ENCODE measurements around the gene PXYLP1.

The PXYLP1 gene

GRCh38 chr3:141262308-141262705, 30.7 kb downstream of the PXYLP1 start:
- Histone ChIP-seq H3K36me3 (ENCODE audit: insufficient read depth, low read length) (peaks cover 59% of the 10 kb centered on the region; the same call in 1 of the 2 replicates), H3K4me3 (ENCODE audit: low read length, poor library complexity, severe bottlenecking) (no peak overlapping the region), H3K9me3 (ENCODE audit: insufficient read depth, low read depth, low read length) (no peaks in the 10 kb centered on the region), H3K79me2 (ENCODE audit: insufficient read depth, low read length) (peaks cover 12% of the 10 kb centered on the region; the same call in 1 of the 2 replicates), H2AFZ (ENCODE audit: low read length) (no peak overlapping the region), H3K9ac (ENCODE audit: low read depth, low read length, poor library complexity, severe bottlenecking) (no peak overlapping the region), H3K27me3 (ENCODE audit: insufficient read depth, low read length, poor library complexity, severe bottlenecking) (no peaks in the 10 kb centered on the region), H3F3A (ENCODE audit: low read depth) (no peaks in the 10 kb centered on the region), H4K20me1 (ENCODE audit: insufficient read depth, low read length, poor library complexity, severe bottlenecking) (no peaks in the 10 kb centered on the region), H3K4me2 (ENCODE audit: low read depth, low read length, poor library complexity, severe bottlenecking) (no peak overlapping the region), H3K4me1 (ENCODE audit: insufficient read depth, low read length, poor library complexity, severe bottlenecking) (peaks cover 18% of the 10 kb centered on the region), H3K9me2 (replicated peaks; ENCODE audit: low read depth, low read length) (no peaks in the 10 kb centered on the region)
- TF ChIP-seq CTCF (conservative IDR thresholded peaks at IDR 0.05; ENCODE audit: low read length), result no peak

GRCh38 chr3:141266186-141266585, 34.6 kb downstream of the PXYLP1 start:
- H3K36me3 ChIP-seq (ENCODE audit: insufficient read depth, low read length), result peaks cover 42% of the 10 kb centered on the region; the same call in 1 of the 2 replicates
- no peaks in the 10 kb centered on the region for H3K27me3 ChIP-seq (ENCODE audit: insufficient read depth, low read length, poor library complexity, severe bottlenecking)
- H3K4me2 ChIP-seq (ENCODE audit: low read depth, low read length, poor library complexity, severe bottlenecking), result peak overlapping the region; percentile 88
- H4K20me1 ChIP-seq (ENCODE audit: insufficient read depth, low read length, poor library complexity, severe bottlenecking), result no peaks in the 10 kb centered on the region
- H3K4me3 ChIP-seq (ENCODE audit: low read length, poor library complexity, severe bottlenecking), result peak overlapping the region; percentile 73
- H3K4me1 ChIP-seq (ENCODE audit: insufficient read depth, low read length, poor library complexity, severe bottlenecking), result peaks cover 28% of the 10 kb centered on the region
- H3K9me2 ChIP-seq (replicated peaks; ENCODE audit: low read depth, low read length), result no peaks in the 10 kb centered on the region
- H3K9ac ChIP-seq (ENCODE audit: low read depth, low read length, poor library complexity, severe bottlenecking), result peak overlapping the region; percentile 69
- no peak overlapping the region for H2AFZ ChIP-seq (ENCODE audit: low read length)
- TF ChIP-seq EZH2phosphoT487 (IDR thresholded peaks at IDR 0.05; ENCODE audit: borderline replicate concordance), result no peak
- no peak for TF ChIP-seq CTCF (conservative IDR thresholded peaks at IDR 0.05; ENCODE audit: low read length)
- H3K9me3 ChIP-seq (ENCODE audit: insufficient read depth, low read depth, low read length), result no peaks in the 10 kb centered on the region
- no peaks in the 10 kb centered on the region for H3F3A ChIP-seq (ENCODE audit: low read depth)
- H3K79me2 ChIP-seq (ENCODE audit: insufficient read depth, low read length), result no peaks in the 10 kb centered on the region

- peaks cover 34% of the 10 kb centered on the region; the same call in 1 of the 2 replicates for H3K36me3 ChIP-seq (ENCODE audit: insufficient read depth, low read length)
- no peaks in the 10 kb centered on the region for H3K27me3 ChIP-seq (ENCODE audit: insufficient read depth, low read length, poor library complexity, severe bottlenecking)
- H3K4me3 ChIP-seq (ENCODE audit: low read length, poor library complexity, severe bottlenecking), result peak overlapping the region; percentile 73
- H3K9me3 ChIP-seq (ENCODE audit: insufficient read depth, low read depth, low read length), result no peaks in the 10 kb centered on the region
- no peaks in the 10 kb centered on the region for H4K20me1 ChIP-seq (ENCODE audit: insufficient read depth, low read length, poor library complexity, severe bottlenecking)
- TF ChIP-seq EZH2phosphoT487 (IDR thresholded peaks at IDR 0.05; ENCODE audit: borderline replicate concordance), result no peak
- no peak for TF ChIP-seq CTCF (conservative IDR thresholded peaks at IDR 0.05; ENCODE audit: low read length)
- H3F3A ChIP-seq (ENCODE audit: low read depth), result no peaks in the 10 kb centered on the region
- no peaks in the 10 kb centered on the region for H3K79me2 ChIP-seq (ENCODE audit: insufficient read depth, low read length)
- H3K4me2 ChIP-seq (ENCODE audit: low read depth, low read length, poor library complexity, severe bottlenecking), result peak overlapping the region; percentile 88
- H3K9me2 ChIP-seq (replicated peaks; ENCODE audit: low read depth, low read length), result no peaks in the 10 kb centered on the region
- peaks cover 28% of the 10 kb centered on the region for H3K4me1 ChIP-seq (ENCODE audit: insufficient read depth, low read length, poor library complexity, severe bottlenecking)
- H2AFZ ChIP-seq (ENCODE audit: low read length), result peak overlapping the region; percentile 79
- peak overlapping the region; percentile 69 for H3K9ac ChIP-seq (ENCODE audit: low read depth, low read length, poor library complexity, severe bottlenecking)
These were observed 35.4 kb downstream of the PXYLP1 start for GRCh38 chr3:141266797-141267555.

Measured in Loucy (cell line).